Measurements from ENCODE around the gene ANKRD33B.

The ANKRD33B gene

DNA sequence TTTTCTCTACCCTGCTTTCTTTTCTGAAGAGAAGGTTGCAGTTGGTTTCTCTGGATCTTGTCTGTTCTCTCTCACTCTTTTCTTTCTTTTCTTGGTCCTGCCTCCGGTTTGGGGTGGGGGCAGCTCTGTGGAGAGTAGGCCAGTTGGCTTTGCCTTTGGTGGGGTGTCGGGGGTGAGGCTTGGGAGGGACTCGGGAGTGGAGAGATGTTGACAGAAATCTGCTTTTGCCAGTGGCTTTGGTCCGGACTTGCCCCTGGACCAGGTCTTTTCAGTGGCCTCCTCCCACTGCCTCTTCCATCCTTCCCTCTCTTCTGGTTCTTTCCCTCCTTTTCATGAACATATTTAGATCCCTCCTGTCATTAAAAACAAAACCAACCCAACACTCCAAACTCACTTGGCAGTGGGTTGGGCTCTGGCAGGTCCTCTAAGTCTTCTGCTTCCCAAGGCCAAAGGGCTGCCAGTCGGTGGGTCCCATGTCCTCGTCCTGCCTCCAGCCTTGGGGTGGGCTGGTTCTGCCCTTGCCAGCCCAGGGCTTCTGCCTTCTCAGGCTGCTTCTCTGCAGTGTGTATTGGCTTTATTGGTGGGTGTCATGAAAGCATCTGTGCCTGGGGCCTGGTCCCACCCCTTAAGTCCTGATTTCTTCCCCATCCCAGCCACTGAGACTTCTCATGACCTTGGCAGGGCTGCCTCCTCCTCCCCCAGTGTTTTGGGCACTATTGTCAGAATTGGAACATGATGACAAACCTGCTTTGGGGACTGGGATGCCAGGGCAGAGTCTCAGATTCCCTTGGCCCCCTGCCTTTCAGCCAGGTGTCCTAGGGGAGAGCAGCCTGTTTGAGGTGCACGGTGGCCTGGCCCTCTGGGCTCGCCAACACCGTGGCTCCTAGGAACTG, 16.9 kb downstream of the ANKRD33B start:
- DNase-seq (ENCODE audit: low read depth): no peak
- TF ChIP-seq, protein P1, sequence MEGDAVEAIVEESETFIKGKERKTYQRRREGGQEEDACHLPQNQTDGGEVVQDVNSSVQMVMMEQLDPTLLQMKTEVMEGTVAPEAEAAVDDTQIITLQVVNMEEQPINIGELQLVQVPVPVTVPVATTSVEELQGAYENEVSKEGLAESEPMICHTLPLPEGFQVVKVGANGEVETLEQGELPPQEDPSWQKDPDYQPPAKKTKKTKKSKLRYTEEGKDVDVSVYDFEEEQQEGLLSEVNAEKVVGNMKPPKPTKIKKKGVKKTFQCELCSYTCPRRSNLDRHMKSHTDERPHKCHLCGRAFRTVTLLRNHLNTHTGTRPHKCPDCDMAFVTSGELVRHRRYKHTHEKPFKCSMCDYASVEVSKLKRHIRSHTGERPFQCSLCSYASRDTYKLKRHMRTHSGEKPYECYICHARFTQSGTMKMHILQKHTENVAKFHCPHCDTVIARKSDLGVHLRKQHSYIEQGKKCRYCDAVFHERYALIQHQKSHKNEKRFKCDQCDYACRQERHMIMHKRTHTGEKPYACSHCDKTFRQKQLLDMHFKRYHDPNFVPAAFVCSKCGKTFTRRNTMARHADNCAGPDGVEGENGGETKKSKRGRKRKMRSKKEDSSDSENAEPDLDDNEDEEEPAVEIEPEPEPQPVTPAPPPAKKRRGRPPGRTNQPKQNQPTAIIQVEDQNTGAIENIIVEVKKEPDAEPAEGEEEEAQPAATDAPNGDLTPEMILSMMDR (IDR thresholded peaks at IDR 0.05; ENCODE audit: insufficient read depth, low read depth, low read length, missing control alignments): no peak
- H3K4me3 ChIP-seq (ENCODE audit: low read depth, low read length): peak overlapping the region; percentile 3; the same call in 1 of the 2 replicates

DNA sequence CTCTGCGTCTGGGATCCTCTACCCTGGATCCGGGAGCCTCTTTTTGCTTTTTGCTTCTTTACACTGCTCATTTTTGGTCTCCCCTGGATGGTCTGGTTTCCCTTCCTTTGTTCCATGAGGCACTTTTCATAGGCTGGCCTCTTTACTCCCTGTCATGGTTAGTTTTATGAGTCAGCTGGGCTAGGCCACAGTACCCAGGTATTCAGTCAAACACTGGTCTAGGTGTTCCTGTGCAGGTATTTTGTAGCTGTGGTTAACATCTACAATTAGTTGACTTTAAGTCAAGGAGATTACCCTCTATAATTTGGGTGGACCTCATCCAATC, 17.5 kb downstream of the ANKRD33B start:
- no peak overlapping the region for H3K4me3 ChIP-seq (ENCODE audit: low read depth, low read length)
- TF ChIP-seq, protein P1 (IDR thresholded peaks at IDR 0.05; ENCODE audit: insufficient read depth, low read depth, low read length, missing control alignments): no peak
- DNase-seq (ENCODE audit: low read depth): no peak

DNA sequence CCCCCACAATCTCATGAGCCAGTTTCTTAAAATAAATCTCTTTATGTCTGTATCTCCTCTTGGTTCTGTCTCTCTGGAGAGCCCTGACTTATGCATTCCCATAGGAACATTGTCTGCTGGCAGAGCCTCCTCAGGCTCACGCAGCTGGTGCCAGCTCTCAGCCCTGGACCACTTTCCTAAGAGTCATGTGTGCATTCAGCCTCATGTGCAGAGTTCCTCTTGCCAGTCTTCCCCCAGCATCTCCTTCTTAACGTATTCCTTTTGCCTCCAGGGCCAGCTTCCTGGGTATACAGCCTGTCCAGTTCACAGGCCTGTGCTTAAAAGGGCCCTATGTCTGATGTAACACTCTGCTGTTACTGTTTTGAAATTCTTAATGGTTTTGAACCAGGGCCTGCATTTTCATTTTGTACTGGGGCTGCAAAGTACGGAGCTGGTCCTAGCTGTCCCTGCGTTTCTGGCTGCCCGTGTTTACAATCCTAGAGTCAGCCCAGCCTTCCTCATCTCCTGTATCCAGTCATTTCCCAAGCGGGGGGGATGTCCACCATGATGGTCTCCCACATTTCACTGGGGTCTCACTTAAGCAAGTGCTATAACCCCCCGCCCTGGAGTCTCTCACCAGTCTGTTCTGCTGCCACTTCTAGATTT, 18.1 kb downstream of the ANKRD33B start:
- no peak overlapping the region for H3K4me3 ChIP-seq (ENCODE audit: low read depth, low read length)
- no peak for DNase-seq (ENCODE audit: low read depth)

DNA sequence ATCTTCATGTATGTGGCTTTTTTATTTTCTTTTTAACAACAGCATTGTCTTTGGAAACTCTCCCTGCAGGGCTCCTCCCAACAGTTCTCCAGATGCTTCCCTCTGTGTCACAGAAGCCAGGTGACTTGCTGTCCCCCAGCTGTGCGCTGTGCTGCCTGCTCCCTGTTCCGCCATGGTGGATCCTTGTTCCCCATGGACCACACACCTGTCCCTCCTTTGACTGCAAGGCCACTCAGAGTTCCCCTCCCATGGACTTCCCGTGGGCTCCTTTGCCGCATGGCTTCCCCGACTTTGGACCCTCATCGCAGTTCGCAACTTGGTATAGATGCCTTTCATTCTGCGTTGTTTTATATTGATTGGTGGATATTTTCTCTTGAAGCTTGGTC, 18.6 kb downstream of the ANKRD33B start:
- TF ChIP-seq, protein P1 (IDR thresholded peaks at IDR 0.05; ENCODE audit: insufficient read depth, low read depth, low read length, missing control alignments): no peak
- no peak for DNase-seq (ENCODE audit: low read depth)
- H3K4me3 ChIP-seq (ENCODE audit: low read depth, low read length): no peak overlapping the region

More for the DNA sequence above, 18.1 kb downstream of the ANKRD33B start:
- TF ChIP-seq, protein P1 (IDR thresholded peaks at IDR 0.05; ENCODE audit: insufficient read depth, low read depth, low read length, missing control alignments): no peak

DNA sequence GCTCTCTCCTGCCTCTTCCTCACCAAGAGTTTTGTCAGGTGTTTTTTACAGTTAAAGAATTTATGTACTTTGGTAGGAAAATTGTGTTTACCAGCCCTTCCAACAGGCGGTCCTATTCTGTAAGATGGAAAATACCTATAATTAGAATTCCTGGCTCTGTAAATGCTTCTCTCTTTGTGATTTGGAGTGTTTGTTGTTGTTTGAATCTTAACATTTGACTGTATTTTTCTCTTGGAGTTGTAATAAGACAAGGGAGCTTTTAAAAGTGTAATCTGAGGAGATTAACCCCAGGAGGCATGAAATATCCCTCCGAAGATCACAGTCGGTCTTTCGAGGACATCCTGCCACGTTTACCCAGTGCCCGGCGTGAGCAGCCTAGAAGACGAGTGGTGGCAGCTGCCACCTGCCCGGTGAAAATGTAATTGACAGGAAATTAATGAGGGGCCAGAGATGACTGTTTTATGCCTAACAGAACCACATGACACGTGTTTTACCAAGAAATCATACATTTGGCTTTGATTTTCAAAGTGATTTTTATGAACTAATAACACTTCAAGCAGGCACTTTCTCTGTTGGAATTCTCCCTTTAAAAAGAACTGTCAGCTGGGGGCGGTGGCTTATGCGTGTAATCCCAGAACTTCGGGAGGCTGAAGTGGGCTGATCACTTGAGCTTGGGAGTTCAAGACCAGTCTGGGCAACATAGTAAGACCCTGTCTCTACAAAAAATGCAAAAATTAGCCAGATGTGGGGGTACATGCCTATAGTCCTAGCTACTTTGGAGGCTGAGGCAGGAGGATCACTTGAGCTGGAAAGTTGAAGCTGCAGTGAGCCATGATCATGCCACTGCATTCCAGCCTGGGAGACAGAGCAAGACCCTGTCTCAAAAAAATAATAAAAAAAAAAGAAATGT, 20.0 kb downstream of the ANKRD33B start:
- TF ChIP-seq, protein P1 (IDR thresholded peaks at IDR 0.05; ENCODE audit: insufficient read depth, low read depth, low read length, missing control alignments): no peak
- H3K4me3 ChIP-seq (ENCODE audit: low read depth, low read length): no peak overlapping the region
- no peak for DNase-seq (ENCODE audit: low read depth)

DNA sequence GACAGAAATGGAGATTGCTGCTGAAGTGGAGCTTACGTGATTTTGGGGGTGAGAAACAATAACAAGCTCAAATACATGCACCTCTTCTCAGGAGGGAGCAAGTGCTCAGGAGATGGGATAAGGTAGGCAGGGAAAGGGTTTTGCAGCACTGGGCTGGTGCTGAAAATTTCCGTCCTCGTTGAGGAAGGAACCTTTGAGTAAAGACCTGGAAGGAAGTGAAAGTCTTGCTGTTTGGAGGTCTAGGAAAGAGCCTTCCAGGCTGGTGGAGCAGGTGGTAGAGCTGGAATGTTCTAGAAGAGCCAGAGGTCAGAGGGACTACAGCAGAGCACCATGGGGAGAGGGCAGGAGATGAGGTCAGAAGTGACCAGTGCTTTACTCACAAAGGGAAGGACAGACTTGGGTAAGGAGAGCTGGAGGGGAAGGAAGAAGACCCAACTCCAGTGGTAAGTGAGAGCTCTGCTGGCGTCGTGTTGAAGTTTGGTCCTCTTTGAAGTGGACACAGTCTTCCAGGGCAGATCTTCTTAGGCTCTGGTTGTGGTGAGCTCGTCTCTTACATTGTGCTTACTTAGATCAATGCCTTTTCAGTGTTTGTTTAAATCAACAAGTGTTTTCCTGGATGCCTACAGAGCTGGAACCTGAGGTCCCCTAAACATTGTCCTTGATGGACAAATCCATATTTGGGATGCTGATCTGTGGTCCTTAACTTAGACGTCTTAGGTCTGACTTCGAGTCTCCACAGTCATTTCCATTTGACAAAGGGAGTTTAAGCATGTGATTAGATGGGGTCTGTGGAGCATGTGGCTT, 21.0 kb downstream of the ANKRD33B start:
- H3K4me3 ChIP-seq (ENCODE audit: low read depth, low read length): no peak overlapping the region
- TF ChIP-seq, protein P1 (IDR thresholded peaks at IDR 0.05; ENCODE audit: insufficient read depth, low read depth, low read length, missing control alignments): no peak
- DNase-seq (ENCODE audit: low read depth): no peak

All from GM12865 (cell line).